Right lung (tissue), 5 donors: ENCODE results near the gene C2CD3. TPM values are rescaled to one million over a fixed set of nuclear protein-coding genes. Genes with fewer than 3 reads are reported as not detected.

Experiments used
- DNase-seq, 2 donors: peaks; one replicate each; pipeline ENCODE4 v3.0.0-alpha.2; 2013
- polyA plus RNA-seq, 5 donors: library from polyadenylated mRNA; unstranded; fragments of 120-200 nt; gene quantifications; one replicate each; pipeline versions ENCODE4 v1.2.1 to v1.2.3, GENCODE V29; 2013; ENCODE audit warnings: inconsistent platforms in 1 of 5, low replicate concordance in 1 of 5; ENCODE audit not compliant: insufficient read length in 5 of 5, insufficient read depth in 1 of 5

Gene C2CD3
- polyA plus RNA-seq, 5 donors, result 20.8 to 30.7 (median 27.8) TPM

DNA sequence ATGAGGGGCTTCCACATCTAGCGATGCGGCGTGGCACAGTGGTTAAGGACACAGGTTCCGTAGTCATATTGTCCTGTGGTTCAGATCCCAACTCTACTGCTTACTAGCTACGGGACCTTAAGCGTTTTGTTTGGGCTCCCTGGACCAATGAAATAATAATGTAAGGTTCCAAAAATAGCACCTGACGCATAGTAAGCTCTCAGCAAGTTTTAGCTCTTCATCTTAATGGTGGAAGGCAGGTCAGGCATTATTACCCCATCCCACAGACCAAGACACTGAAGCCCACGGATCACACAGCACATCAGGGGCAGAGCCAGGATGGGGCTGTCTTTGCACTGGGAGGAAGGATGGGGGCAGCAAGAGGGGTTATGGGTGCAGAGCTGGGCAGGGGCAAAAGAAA, 206.9 kb downstream of the C2CD3 start:
- no peak for DNase-seq

Other genes with a start within 250 kb of the C2CD3 start
- gene DNAJB13, start 220.0 kb downstream of the C2CD3 start, polyA plus RNA-seq, result 1 to 10 TPM in 4 of 5 donors, under 1 TPM in 1; 0.82 to 4.4 (median 4.0) TPM
- 10 to 100 TPM; 34.3 to 55.3 (median 45.2) TPM for gene UCP2, start 188.2 kb downstream of the C2CD3 start, polyA plus RNA-seq
- gene UCP3, start 161.9 kb downstream of the C2CD3 start, polyA plus RNA-seq, result 1 to 10 TPM; 1.9 to 3.3 (median 3.1) TPM
- 10 to 100 TPM; 39.9 to 47.4 (median 45.9) TPM for gene PPME1, start 287 bp upstream of the C2CD3 start, polyA plus RNA-seq
- gene P4HA3, start 140.6 kb upstream of the C2CD3 start, polyA plus RNA-seq, result 1 to 10 TPM; 1.8 to 3.1 (median 2.6) TPM
- 1 to 10 TPM; 3.5 to 6.6 (median 5.3) TPM for gene PGM2L1, start 227.4 kb upstream of the C2CD3 start, polyA plus RNA-seq